Mesenchymal stem cell (in vitro differentiated cells and primary cell): ENCODE measurements around the gene XRN1.

Source experiments
- DNase-seq: peaks from one replicate; pipeline ENCODE4 v3.0.0-alpha.2; 2013
- H2AFZ ChIP-seq: one replicate; pipeline ENCODE4 v1.6.1; 2013; ENCODE audit warnings: low read depth, mild to moderate bottlenecking, control low read depth, inconsistent platforms, low read length, moderate library complexity
- H2AK5ac ChIP-seq: 2 replicates; pipeline ENCODE4 v1.6.1; 2013; ENCODE audit warnings: low read length, moderate library complexity, mild to moderate bottlenecking, inconsistent platforms; ENCODE audit not compliant: severe bottlenecking
- H2BK120ac ChIP-seq: one replicate; pipeline ENCODE4 v1.6.1; 2013; ENCODE audit warnings: low read depth, mild to moderate bottlenecking, inconsistent platforms, low read length, moderate library complexity
- H2BK12ac ChIP-seq, 2 experiments: one replicate each; pipeline ENCODE4 v1.6.1; 2013; ENCODE audit warnings: inconsistent platforms in 2 of 2, low read length in 2 of 2, mild to moderate bottlenecking in 2 of 2, moderate library complexity in 2 of 2, control low read depth in 1 of 2
- H2BK15ac ChIP-seq: one replicate; pipeline ENCODE4 v1.6.1; 2013; ENCODE audit warnings: mild to moderate bottlenecking, low read depth, inconsistent platforms; ENCODE audit not compliant: poor library complexity, severe bottlenecking
- H2BK5ac ChIP-seq: 2 replicates; pipeline ENCODE4 v1.6.1; 2013; ENCODE audit warnings: low read depth, mild to moderate bottlenecking, low read length, control low read depth, inconsistent platforms; ENCODE audit not compliant: poor library complexity, severe bottlenecking
- H3K14ac ChIP-seq, 2 experiments: one replicate each; pipeline ENCODE4 v1.6.1; 2013; ENCODE audit warnings: inconsistent platforms in 2 of 2, low read length in 2 of 2, control low read depth in 1 of 2, mild to moderate bottlenecking in 1 of 2, moderate library complexity in 1 of 2
- H3K18ac ChIP-seq, 2 experiments: one replicate each; pipeline ENCODE4 v1.6.1; 2013; ENCODE audit warnings: inconsistent platforms in 2 of 2, low read length in 2 of 2, control low read depth in 1 of 2, low read depth in 1 of 2, mild to moderate bottlenecking in 1 of 2
- H3K23ac ChIP-seq, 2 experiments: one replicate each; pipeline ENCODE4 v1.6.1; 2013; ENCODE audit warnings: inconsistent platforms in 2 of 2, low read length in 2 of 2, mild to moderate bottlenecking in 2 of 2, moderate library complexity in 2 of 2, control low read depth in 1 of 2
- H3K27ac ChIP-seq: 2 replicates; pipeline ENCODE4 v1.5.1; 2013; ENCODE audit warnings: mild to moderate bottlenecking, moderate library complexity, low read length, control low read depth, inconsistent platforms; ENCODE audit not compliant: poor library complexity, severe bottlenecking
- H3K27me3 ChIP-seq, 2 experiments: 2 replicates each; pipeline versions ENCODE4 v1.6.1 to v1.7.0; 2013; ENCODE audit warnings: low read length in 2 of 2, mild to moderate bottlenecking in 2 of 2, moderate library complexity in 2 of 2, control low read depth in 1 of 2, inconsistent platforms in 1 of 2; ENCODE audit not compliant: control insufficient read depth in 1 of 2, insufficient read depth in 1 of 2
- H3K36me3 ChIP-seq, 2 experiments: 2 replicates each; pipeline versions ENCODE4 v1.6.1 to v1.7.0; 2013; ENCODE audit warnings: low read length in 2 of 2, control low read depth in 1 of 2, inconsistent platforms in 1 of 2, low read depth in 1 of 2, mild to moderate bottlenecking in 1 of 2; ENCODE audit not compliant: insufficient read depth in 2 of 2, control insufficient read depth in 1 of 2
- H3K4ac ChIP-seq, 2 experiments: one replicate each; pipeline ENCODE4 v1.6.1; 2013; ENCODE audit warnings: inconsistent platforms in 2 of 2, low read length in 2 of 2, mild to moderate bottlenecking in 2 of 2, moderate library complexity in 2 of 2, control low read depth in 1 of 2, low read depth in 1 of 2
- H3K4me1 ChIP-seq: 2 replicates; pipeline ENCODE4 v1.6.1; 2013; ENCODE audit warnings: low read depth, low read length, control low read depth; ENCODE audit not compliant: control insufficient read depth, insufficient read depth
- H3K4me2 ChIP-seq: 2 replicates; pipeline ENCODE4 v1.6.1; 2013; ENCODE audit warnings: low read length, mild to moderate bottlenecking, inconsistent platforms; ENCODE audit not compliant: poor library complexity, severe bottlenecking
- H3K4me3 ChIP-seq, 2 experiments: 2 replicates each; pipeline versions ENCODE4 v1.5.1 to v1.7.0; 2013; ENCODE audit warnings: low read length in 2 of 2, mild to moderate bottlenecking in 2 of 2, control low read depth in 1 of 2, low read depth in 1 of 2; ENCODE audit not compliant: insufficient read depth in 1 of 2
- H3K79me1 ChIP-seq: replicated peaks from 2 replicates; pipeline ENCODE4 v1.6.1; 2013; ENCODE audit warnings: mild to moderate bottlenecking, control low read depth, low read length, inconsistent platforms; ENCODE audit not compliant: poor library complexity, severe bottlenecking
- H3K9ac ChIP-seq: 2 replicates; pipeline ENCODE4 v1.7.0; 2013; ENCODE audit warnings: mild to moderate bottlenecking, low read length, moderate library complexity
- H3K9me3 ChIP-seq: 2 replicates; pipeline ENCODE4 v1.7.0; 2013; ENCODE audit warnings: mild to moderate bottlenecking, low read length; ENCODE audit not compliant: control insufficient read depth
- H4K8ac ChIP-seq: one replicate; pipeline ENCODE4 v1.6.1; 2013; ENCODE audit warnings: inconsistent platforms, mild to moderate bottlenecking, low read length, moderate library complexity
- H4K91ac ChIP-seq: one replicate; pipeline ENCODE4 v1.6.1; 2013; ENCODE audit warnings: mild to moderate bottlenecking, low read length, inconsistent platforms
- WGBS: methylation state at CpG from one replicate; pipeline ENCODE4 v1.1.7; 2013; ENCODE audit warnings: mixed read lengths; 5-methylcytosine and 5-hydroxymethylcytosine counted together

Gene XRN1

DNA sequence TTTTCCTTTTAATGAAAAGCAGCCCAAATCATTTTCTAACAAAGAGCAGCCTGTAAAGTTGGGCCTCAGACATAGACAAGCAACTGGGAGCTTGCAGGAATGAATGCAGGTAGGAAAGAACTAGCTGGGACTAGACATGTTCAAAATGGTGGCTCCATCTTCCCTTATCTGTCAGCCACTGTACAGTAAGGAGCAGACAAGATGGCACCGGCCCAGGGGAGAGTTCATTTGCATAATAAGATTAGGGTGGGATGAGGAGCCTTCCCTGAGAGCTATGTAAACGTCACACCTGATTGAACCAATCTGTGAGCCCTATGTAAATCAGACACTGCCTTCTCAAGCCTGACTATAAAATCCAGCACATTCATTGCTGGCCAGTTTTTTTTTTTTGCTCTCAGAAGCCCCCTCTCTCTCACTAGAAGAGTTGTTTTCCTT lies 162.7 kb downstream of the XRN1 start:
- Histone ChIP-seq H3K4ac (no peak overlapping the region), H3K9me3 (peaks cover 18% of the 10 kb centered on the region), H3K27me3 (no peaks in the 10 kb centered on the region), H3K79me1 (no peaks in the 10 kb centered on the region), H3K18ac (no peak overlapping the region), H2AK5ac (no peak overlapping the region), H3K27ac (no peak overlapping the region), H3K4me3 (no peak overlapping the region), H3K9ac (no peak overlapping the region), H2BK120ac (no peak overlapping the region), H2BK15ac (no peak overlapping the region), H2BK12ac (no peak overlapping the region), H3K23ac (no peak overlapping the region), H3K36me3 (no peaks in the 10 kb centered on the region), H3K4me2 (no peak overlapping the region), H2AFZ (no peak overlapping the region), H3K4me1 (no peaks in the 10 kb centered on the region), H3K14ac (no peak overlapping the region), H2BK5ac (no peak overlapping the region), H4K91ac (no peak overlapping the region), H4K8ac (no peak overlapping the region)
- no peak for DNase-seq
- 100% methylated on average over 2 of the region's 2 CpGs for WGBS

DNA sequence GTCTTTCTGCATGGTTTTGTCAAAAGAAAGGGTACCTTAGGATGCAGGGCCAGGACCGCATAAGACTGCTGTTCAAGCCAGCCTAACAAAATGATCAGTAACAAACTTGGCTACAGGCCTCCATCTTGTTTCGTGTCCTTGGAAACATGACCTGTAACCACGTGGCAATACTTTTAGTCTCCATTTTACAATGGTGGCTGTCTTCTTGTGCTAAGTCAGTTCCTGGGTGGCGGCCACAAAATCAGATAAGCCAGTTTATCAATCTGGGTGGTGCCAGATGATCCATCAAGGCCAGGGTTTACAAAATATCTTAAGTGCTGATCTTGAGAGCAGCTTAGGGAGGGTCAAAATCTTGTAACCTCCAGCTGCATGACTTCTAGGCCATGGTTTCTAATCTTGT lies 165.3 kb downstream of the XRN1 start:
- H3K27ac ChIP-seq: no peak overlapping the region
- no peaks in the 10 kb centered on the region for H3K4me1 ChIP-seq
- no peaks in the 10 kb centered on the region for H3K9me3 ChIP-seq
- H3K79me1 ChIP-seq: no peaks in the 10 kb centered on the region
- no peak overlapping the region for H3K4me3 ChIP-seq
- H2BK15ac ChIP-seq: no peak overlapping the region
- H2BK5ac ChIP-seq: no peak overlapping the region
- no peak overlapping the region for H4K8ac ChIP-seq
- no peak overlapping the region for H2BK120ac ChIP-seq
- no peak overlapping the region for H3K4me2 ChIP-seq
- WGBS: 93% methylated on average over 4 of the region's 4 CpGs
- H2AFZ ChIP-seq: no peak overlapping the region
- no peak overlapping the region for H3K23ac ChIP-seq
- no peaks in the 10 kb centered on the region for H3K27me3 ChIP-seq
- H3K9ac ChIP-seq: no peak overlapping the region
- H3K18ac ChIP-seq: no peak overlapping the region
- no peak for DNase-seq
- no peaks in the 10 kb centered on the region for H3K36me3 ChIP-seq
- no peak overlapping the region for H3K4ac ChIP-seq
- H3K14ac ChIP-seq: no peak overlapping the region
- no peak overlapping the region for H2BK12ac ChIP-seq
- H4K91ac ChIP-seq: no peak overlapping the region
- no peak overlapping the region for H2AK5ac ChIP-seq

DNA sequence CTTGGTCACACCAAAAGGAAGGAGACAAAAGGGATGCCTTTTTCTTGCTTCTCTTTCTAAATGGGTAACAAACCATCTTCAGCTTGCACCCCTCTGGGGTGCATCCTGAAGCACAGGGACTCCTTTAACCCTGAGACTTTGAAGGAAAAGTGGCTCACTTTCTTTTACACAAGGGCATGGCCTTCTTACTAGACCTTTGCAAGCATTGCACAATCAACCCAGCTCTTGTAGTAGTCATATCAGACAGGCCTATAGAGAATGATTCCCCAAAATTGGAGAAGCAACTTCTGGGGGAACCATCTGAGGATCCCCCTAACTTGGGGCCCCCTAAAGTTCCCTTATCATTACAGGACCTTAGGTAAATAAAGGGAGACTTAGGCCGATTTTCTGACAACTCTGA lies 166.4 kb downstream of the XRN1 start:
- no peaks in the 10 kb centered on the region for H3K4me1 ChIP-seq
- H3K79me1 ChIP-seq: no peaks in the 10 kb centered on the region
- H3K18ac ChIP-seq: no peak overlapping the region
- no peak overlapping the region for H2BK12ac ChIP-seq
- no CpG with 5 or more reads among the region's 1 CpG for WGBS
- H3K27me3 ChIP-seq: no peaks in the 10 kb centered on the region
- no peak overlapping the region for H3K4me3 ChIP-seq
- H2BK120ac ChIP-seq: no peak overlapping the region
- no peak for DNase-seq
- no peaks in the 10 kb centered on the region for H3K36me3 ChIP-seq
- H4K91ac ChIP-seq: no peak overlapping the region
- H3K9me3 ChIP-seq: no peaks in the 10 kb centered on the region
- H2AFZ ChIP-seq: no peak overlapping the region
- H4K8ac ChIP-seq: no peak overlapping the region
- H3K4ac ChIP-seq: no peak overlapping the region
- H2BK5ac ChIP-seq: no peak overlapping the region
- H3K23ac ChIP-seq: no peak overlapping the region
- H3K4me2 ChIP-seq: no peak overlapping the region
- no peak overlapping the region for H3K27ac ChIP-seq
- H3K14ac ChIP-seq: no peak overlapping the region
- no peak overlapping the region for H2BK15ac ChIP-seq
- H2AK5ac ChIP-seq: no peak overlapping the region
- no peak overlapping the region for H3K9ac ChIP-seq

DNA sequence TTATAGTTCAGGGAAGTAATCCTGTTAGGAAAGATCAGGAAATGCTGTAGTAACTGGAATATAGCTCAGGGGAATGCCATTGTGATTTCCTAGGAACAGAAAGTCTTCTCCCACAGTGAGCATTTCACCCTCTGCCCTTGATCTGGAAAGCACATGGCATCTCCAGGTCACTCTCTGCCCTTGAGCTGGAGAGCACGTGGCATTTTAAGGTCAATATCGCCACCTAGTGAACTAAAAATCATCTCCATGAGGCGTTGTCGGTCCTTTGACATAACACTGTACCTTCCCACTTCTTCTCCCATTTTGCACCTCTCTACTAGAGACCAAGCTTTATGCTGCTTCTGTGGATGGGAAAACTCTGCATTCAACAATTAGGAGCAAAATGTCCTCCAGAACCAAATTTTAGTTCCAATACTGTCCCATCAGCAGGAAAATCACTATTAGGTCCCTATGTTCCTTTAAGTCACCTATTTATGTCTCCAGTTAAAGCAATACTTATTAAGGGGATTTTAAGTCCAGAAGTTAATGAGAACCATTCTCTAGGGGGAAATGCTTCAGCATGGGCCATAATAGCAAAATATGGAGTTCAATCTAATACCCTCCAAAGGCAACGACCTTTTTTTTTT lies 167.8 kb downstream of the XRN1 start:
- 9% methylated on average over 4 of the region's 5 CpGs for WGBS
- Histone ChIP-seq H3K36me3 (no peaks in the 10 kb centered on the region), H3K27ac (no peak overlapping the region), H3K4me1 (no peaks in the 10 kb centered on the region), H3K23ac (no peak overlapping the region), H3K4me2 (no peak overlapping the region), H3K9me3 (no peaks in the 10 kb centered on the region), H3K4ac (no peak overlapping the region), H3K18ac (no peak overlapping the region), H2BK12ac (no peak overlapping the region), H3K27me3 (no peaks in the 10 kb centered on the region), H4K8ac (no peak overlapping the region), H2AK5ac (no peak overlapping the region), H3K9ac (no peak overlapping the region), H2AFZ (no peak overlapping the region), H3K14ac (no peak overlapping the region), H4K91ac (no peak overlapping the region), H2BK5ac (no peak overlapping the region), H3K79me1 (no peaks in the 10 kb centered on the region), H2BK15ac (no peak overlapping the region), H3K4me3 (no peak overlapping the region), H2BK120ac (no peak overlapping the region)
- DNase-seq: peak; percentile 79
